Stimulated activated CD8-positive, alpha-beta memory T cell treated with anti-CD3 and anti-CD28 coated beads, Interleukin-4, amount 100 ng/mL, for 1 hour (primary cell): ENCODE results near the gene CDK5RAP1.
"Not testable (repeated sequence)": the region's sequence is repeated elsewhere in the genome, so short reads cannot be mapped to it uniquely, and the experiment has no call there.

Experiments used
- DNase-seq, 2 donors: peaks; one replicate each; pipeline ENCODE4 v3.0.0-alpha.2; 2020; ENCODE audit warnings: low read depth in 2 of 2, low spot score in 1 of 2

Gene CDK5RAP1

DNA sequence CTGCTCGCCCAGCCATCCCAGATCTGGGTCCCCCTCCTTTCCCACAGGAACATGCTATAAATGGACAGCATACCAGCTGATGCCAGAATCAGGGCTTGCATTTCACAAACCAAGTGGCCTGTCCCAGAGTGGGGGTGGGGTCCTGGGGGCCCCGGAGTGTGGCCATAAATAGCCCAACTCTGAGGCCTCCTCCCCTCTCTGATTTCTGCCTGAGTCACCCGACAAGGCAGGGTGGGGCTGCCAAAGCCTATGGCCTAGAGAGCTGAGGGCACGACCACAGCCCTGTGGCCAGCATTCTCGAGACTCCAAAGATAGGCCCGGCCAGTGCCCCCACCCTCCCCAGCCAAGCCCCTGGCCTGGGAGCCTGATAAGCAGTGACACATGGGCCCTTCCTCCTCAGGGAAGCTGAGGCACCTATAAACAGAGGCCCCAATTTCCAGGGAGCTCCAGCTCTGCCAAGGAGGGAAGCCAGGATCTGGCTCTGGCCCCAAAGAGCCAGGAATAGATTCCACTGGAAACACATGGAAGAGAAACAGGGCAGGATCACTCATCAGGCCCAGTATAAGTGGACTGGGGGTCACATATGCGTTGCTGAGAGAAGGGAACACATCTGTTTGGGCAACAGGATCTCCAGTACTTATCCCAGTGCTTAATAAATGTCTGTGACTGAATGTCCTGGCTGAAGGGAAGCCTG is 22.0 kb upstream of the CDK5RAP1 start:
- DNase-seq, result no peak

DNA sequence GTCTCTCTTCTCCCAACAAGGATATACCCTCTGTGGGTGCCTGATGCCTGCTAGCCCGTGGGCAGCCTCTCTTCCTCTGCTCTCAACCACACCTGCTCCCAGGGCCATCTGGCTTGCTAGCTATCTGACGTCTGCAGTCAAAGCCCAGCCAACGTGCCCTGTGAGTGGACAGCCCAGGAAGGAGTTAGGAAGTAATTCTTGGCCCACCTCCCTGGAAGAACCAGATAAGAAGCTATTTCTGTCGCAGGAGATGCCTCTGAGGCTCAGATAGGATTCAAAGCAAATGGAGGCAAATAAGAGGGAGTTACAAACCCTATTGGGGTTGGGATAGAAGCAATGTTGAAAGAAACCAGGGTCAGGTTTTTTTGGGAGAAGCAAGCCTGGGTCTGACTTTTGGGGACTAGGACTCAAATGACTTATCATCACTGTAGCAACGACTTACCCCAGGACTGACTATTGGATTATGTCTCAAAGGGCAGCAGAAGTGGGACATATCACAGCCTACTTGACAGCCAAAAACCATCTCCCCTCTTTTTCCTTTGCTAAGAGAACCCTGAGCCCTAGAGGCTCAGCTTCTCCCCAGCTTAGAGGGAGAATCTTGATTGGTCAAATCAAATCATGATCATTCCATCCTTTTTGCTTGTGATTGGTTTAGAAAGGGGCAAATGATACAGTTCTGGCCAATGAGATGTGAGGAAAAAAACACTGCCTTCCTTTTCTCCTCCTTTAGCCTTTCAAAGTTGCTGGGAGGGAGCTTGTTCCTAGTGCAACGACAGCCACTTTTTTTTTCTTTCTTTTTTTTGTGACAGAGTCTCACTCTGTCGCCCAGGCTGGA is 18.0 kb upstream of the CDK5RAP1 start:
- no peak for DNase-seq

DNA sequence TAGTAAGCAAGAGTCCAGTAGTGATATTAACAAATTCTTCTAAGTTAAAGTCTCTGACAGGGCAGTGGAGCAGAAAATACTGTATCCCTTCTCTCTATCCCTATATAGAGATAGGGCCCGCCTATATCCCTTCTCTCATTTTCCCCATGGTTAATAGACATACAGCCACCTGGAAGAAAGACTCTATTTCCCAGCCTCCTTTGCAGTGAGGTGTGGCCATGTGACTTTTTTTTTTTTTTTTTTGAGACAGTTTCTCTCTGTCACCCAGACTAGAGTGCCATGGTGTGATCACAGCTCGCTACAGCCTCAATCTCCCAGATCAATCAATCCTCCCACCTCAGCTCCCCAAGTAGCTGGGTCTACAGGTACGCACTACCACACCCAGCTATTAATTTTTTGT is 16.7 kb upstream of the CDK5RAP1 start:
- DNase-seq, result no peak

DNA sequence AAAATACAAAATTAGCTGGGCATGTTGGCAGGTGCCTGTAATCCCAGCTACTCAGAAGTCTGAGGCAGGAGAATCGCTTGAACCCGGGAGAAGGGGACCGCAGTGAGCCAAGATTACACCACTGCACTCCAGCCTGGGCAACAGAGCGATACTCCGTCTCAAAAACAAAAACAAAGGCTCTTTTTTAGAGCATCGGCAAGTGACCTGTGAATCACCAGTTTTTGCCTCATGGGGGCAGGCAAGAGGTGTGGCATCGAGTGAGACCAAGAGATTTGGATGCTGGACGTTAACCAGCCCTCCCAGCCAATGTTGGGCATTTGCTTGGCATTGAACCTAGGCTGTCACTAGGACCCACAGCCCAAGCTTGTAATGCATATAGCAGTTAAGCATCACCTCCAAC is 14.6 kb upstream of the CDK5RAP1 start:
- no peak for DNase-seq

DNA sequence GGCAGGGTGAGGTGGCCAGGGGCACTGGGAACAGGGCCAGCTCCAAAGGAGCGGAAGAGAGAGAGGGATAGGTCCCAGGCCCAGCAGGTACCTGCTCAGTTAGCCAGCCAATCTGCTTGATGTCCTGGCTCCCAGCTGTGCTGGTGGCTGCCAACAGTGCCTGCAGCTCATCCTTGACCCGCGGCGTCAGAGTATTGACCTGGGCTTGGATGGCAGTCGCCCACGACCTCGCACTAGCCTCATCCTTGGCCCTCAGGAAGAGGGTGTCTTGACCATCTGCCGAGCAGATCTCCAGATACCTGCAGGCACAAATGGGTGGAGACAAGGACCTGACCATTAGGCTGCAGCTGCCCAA is 11.1 kb upstream of the CDK5RAP1 start:
- DNase-seq, result no peak

DNA sequence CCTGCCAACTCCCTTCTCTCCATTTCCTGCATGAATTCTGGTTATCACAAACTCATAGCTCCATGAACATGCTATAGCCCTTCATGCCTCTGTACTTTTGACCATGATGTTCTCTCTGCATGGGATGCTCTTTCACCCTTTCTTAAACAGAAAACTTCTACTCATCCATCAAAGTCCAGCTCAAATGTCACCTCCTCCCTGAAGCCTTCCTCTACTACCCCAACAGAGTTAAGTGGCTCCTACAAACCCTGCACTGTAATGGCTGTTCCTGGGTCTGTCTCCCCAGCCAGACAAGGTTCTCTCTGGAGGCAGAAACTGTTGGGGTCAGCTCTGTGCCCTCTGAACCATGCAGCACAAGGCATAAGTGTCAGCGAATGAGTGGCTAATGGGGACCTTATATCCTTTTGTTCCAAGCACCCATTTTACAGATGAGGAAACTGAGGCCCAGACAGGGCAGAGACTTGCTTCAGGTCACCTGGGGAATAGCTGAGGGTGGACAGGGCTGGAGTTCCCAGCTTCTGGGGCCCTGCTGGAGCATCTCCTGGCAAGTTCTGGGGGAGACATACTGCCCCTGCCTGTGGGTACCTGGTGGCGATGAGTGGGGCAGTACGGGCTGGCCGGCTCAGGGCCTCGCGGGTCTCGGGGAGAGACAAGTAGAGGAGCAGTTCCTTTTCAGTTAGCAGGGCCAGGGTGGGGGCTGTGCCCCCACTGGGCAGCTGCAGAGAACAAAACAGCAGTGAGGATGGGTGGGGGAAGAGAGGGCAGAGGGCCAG is 10.6 kb upstream of the CDK5RAP1 start:
- DNase-seq, result no peak

DNA sequence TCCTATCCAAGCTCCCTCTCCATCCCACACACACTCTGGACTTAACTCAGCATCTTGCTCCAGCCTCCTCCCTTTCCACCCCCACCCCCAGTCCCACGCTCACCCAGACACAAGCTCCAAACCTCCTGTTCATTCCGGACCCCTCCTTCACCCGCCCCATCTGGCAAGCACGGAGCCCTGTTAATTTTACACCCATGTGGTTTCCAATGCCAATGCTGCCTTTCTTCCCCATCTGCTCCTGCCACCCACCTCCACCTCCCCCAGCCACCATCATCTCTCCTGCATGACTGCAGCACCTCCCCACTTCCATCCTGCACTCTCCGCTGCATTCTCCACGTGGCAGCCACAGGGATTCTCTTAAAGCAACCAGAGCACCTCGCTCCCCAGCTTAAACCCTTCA is 9.9 kb upstream of the CDK5RAP1 start:
- no peak for DNase-seq

DNA sequence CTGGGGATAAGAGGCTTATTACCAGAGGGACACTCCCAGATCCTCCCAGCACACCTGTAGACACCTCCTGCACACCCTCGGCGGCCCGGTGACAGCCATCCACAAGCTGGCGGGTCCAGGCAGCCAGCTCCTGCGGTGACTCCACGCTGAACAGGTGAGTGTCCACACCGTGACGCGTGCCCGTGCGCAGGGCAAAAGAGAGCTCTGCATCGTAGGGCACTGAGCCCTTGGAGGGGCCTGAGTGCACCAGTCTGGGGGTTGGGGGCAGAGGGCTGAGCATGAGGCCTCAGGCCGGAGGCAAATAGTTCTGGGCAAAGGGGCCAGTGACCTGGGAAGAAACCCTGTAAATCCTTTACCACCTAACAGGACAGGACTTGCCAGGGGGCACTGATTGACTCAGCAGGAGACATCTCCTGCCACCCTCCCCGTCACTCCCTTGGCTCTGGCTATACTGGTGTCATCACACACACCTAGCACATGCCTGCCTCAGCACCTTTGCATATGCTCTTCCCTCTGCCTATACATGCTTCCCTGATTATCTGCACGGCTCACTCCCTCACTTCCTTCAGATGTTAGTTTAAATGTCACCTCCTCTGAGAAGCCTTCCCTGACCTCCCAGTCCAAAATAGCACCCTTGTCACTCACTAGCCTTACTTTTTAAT is 8.9 kb upstream of the CDK5RAP1 start:
- DNase-seq, result no peak

DNA sequence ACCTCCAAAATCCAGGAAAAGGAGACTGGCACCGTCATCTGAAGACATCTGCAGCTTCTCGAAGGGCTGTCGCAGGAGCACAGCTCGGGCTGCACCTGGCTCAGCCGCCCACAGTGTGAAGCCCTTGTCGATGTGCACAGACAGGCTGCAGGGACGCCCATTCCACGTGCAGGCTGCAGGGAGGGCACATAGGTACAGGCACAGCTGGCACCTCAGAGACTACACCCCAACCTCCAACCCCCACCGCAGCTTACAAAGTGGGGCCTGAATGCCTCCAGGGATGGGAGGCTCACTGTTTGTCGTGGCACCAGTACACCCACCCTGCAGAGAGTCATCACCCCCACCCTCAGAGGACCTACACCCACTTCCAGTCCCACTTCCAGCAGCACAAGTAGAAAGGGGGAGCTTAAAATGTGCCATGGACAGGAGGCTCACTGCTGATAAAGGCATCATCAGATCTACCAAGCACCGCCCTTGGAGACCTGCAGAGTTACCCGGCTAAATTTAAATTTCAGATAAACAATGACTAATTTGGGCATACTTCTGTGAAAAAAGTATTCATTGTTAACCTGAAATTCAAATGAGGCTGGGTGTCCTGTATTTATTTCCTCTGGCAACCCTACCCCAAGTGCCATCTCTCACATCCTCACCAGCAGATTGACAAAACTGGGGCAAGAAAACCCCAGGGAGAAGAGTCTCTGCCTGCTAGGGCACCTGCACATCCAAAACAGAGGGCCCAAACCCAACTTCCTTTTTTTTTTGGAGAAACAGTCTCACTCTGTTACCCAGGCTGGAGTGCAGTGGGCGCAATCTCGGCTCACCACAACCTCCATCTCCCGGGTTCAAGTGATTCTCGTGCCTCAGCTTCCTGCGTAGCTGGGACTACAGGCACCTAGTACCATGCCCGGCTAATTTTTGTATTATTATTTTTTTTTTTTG is 7.7 kb upstream of the CDK5RAP1 start:
- no peak for DNase-seq

DNA sequence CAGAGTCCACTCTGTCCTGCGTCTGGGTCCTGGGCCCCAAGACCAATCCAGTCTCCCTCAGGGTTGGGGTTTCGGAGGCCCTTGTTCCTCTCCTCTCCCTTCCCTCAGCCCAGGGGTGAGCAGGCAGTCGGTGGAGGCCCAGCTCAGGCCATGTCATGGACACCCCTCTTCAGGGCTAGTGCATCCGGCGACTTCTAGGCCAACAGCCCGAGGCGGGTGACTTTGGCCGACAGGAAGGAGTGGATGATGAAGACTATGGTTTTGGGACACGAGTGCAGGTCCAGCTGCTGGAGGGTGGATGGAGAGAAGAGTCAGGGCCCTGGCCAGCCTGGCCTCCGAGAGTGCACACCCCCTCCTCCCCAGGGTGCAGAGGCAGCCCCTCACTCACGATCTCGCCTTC is 7.0 kb upstream of the CDK5RAP1 start:
- DNase-seq, result no peak

DNA sequence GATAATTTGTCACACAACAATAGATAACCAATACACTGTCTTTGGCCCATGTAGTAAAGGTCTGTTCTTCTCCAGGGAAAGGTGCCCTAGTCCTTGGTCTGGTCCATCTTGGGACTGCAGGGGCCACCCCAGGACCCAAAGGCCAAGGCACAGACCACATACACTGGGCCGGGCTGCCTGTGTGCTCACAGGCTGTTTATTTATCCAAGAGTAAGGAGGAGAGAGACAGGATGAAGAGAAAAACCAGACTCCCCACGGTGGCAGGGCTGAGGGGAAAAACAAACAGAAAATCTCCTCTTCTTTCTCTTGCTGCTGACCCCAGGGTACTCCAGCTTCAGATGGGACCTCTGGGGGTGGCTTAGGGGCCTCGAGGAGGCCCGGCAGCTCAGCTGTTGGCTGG is 6.5 kb upstream of the CDK5RAP1 start:
- no peak for DNase-seq

DNA sequence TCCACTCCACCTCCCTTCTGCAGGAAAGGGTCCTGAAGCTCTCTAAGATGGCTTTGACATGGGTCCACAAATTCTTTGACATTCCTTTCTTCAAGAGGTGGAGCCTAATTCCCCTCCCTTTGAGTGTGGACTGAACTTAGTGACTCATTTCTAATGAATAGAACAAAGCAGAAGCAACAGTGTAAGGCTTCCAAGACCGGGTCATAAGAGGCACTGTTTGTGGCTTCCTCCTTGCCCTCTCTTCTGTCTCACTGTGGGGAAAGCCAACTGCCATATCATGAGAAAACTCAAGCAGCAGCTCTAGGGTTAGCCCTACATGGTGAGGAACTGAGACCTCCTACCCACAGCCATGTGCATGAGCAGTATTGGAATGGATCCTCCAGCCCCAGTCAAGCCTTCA is 5.9 kb upstream of the CDK5RAP1 start:
- no peak for DNase-seq

DNA sequence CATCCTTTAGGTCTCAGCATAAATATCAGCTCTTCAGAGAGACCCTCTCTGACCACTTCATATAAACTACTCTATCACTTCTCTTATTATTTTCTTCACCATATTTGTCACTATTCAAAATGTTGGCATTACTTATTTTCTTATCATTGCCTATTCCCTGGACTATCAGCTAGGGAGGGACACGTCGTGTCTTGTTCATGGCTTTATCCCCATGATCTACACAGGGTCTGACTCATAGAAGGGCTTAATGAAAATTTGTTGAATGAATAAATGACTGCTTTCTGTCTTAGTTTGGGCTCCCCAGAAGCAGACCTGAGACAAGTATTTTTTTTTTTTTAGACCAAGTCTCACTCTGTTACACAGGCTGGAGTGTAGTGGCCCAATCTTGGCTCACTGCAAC is 3.0 kb upstream of the CDK5RAP1 start:
- DNase-seq, result no peak

DNA sequence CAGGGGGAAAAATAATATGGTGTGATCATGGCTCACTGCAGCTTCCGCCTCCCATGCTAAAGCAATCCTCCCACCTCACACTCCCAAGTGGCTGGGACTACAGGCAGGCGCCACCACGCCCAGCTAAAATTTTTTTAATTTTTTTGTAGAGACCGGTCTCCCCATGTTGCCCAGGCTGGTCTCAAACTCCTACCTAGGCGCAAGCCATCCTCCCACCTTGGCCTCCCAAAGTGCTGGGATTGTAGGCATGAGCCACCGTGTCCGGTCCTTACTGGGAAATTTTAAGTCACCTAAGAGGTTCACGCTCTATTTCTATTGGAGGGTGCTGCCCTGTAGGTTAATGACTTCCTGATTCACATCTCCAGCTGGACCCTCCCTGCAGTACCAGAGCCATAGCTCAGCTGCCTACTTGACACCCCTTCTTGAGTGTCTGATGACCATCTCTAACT is 626 bp upstream of the CDK5RAP1 start:
- DNase-seq, result no peak

DNA sequence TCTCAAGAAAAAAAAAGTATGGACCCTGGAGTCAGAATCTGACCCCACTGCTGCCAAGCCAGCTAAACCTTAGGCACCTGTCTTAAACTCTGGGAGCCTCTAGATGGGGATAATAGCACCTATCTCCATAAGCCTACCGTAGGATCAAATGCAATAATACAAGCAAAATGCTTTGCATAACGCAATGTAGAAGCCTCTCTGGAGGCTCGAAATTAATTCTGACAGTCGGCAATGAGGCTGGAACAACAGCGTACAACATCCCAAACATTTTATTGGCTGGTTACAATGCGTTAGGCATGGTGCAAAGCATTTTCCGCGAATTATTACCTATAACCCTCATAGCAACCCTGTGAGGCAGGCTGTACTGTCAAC is 521 bp downstream of the CDK5RAP1 start:
- DNase-seq, result no peak

DNA sequence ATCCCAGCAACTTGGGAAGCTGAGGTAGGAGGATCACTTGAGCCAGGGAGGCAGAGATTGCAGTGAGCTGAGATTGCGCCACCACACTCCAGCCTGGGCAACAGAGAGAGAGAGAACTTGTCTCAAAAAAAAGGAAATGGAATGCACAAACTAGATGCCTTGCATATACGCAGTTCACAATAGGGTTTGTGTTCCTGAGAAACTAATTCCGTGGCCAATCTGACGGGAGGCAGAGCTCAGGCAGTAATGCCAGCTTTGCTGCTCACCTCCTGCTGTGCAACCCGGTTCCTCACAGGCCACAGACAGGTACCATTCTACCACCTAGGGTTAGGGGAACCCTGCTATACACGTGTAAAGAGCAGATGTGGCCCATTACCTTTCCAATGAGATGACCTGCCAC is 1.4 kb downstream of the CDK5RAP1 start:
- DNase-seq, result no peak

DNA sequence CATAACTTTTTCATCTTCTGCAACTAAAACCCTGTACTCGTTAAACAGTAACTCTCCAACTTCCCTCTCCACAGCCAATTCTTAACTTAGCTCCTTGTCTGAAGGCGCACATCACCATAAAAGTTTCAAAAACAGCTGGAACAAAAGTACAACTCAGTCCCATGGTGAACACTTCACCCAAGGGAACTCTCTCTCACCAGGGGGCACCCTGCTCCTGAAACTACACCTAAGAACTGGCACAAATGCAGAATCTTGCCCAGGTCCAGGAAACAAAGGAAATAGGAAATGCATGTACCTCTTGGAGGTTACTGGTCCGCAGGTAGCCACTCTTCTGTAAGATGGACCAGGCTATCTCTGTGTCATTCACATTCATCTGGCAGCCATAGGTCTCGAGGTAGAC is 6.6 kb downstream of the CDK5RAP1 start:
- DNase-seq, result no peak

DNA sequence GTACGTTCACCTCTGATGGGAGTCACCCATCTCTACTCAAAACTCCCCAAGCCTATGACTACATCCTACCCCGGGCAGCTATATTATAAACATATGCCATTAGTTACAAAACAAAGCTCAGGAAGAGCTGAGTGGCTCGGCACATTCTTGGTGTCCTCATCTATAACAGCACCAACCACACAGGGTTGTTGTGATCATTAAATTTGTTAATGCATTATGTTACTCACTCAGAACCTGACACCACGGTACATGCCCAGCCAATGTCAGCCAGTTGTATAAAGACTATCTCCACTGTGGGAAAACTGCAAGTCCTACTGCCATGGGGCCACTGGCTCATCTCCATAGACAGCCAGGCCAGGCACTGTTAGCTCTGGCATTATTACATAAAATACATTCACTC is 7.7 kb downstream of the CDK5RAP1 start:
- DNase-seq, result no peak

DNA sequence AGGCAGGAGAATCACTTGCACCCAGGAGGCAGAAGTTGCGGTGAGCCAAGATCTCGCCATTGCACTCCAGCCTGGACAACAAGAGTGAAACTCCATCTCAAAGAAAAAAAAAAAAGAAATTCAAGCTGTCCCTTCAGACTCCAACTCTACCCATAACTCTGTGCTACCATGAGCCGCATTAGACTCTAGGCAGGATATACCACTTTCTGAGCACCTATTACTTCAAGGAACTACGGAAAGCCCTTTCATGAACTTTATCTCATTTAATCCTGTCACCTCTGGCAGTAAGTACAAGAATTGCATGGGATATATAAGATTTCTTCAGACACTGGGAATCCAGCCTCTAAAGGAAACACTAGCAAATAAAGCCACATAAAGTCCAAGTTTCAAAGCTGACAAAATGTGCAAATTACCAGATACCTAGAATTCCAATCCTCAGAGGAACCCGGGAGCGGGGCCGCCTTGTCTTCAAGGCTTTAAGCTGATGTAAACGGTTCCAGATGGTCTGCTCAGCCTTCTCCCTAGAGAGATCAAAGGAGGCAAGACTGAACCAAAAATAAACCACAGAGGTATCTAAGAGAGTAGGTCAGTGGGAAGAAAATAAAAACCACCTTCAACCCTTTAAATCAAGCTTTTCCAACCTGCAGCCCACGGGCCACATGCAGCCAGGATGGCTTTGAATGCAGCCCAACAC is 9.4 kb downstream of the CDK5RAP1 start:
- no peak for DNase-seq

DNA sequence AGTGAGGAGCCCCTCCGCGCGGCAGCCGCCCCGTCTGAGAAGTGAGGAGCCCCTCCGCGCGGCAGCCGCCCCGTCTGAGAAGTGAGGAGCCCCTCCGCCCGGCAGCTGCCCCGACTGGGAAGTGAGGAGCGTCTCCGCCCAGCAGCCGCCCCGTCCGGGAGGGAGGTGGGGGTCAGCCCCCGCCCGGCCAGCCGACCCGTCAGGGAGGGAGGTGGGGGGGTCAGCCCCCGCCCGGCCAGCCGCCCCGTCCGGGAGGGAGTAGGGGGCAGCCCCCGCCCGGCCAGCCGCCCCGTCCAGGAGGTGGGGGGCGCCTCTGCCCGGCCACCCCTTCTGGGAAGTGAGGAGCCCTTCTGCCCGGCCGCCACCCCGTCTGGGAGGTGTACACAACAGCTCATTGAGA is 12.0 kb downstream of the CDK5RAP1 start:
- not testable (repeated sequence) for DNase-seq
